A673 (cell line): ENCODE measurements around the gene CAMKK2. TPM values are rescaled to one million over a fixed set of nuclear protein-coding genes. Genes with fewer than 3 reads are reported as not detected.

ENCODE experiments used
- BruUV-seq: library from RNA; stranded (reverse); fragments of 400-500 nt; replicated peaks from 2 replicates; lab custom pipeline; 2021; lab: Mats Ljungman, UMichigan
- CTCF ChIA-PET: fragments of 300-600 bp; sonication (Branson Sonifier 250); formaldehyde crosslinking; loops from one replicate; lab custom pipeline; 2022; ENCODE audit warnings: antibody characterized with exemption; lab: Charles Lee
- POLR2A ChIA-PET: fragments of 300-600 bp; sonication (Branson Sonifier 250); formaldehyde crosslinking; loops from one replicate; lab custom pipeline; 2022; ENCODE audit warnings: antibody characterized with exemption; ENCODE audit not compliant: low non-redundant PET; lab: Charles Lee
- DNase-seq: peaks from one replicate; pipeline ENCODE4 v3.0.0-alpha.2; 2015; ENCODE audit warnings: low spot score
- H3K27ac ChIP-seq: fragments of 200-600 bp; sonication (generic); 2 replicates; pipeline ENCODE4 v1.5.1; 2016; ENCODE audit warnings: mixed run types, low read depth, mild to moderate bottlenecking, mixed read lengths, antibody characterized with exemption, low read length; ENCODE audit not compliant: poor library complexity, severe bottlenecking
- H3K27me3 ChIP-seq: fragments of 200-600 bp; sonication (generic); replicated peaks from 2 replicates; pipeline ENCODE4 v1.6.1; 2017; ENCODE audit warnings: mixed run types, low read depth, mild to moderate bottlenecking, mixed read lengths, antibody characterized with exemption, low read length; ENCODE audit not compliant: insufficient read depth, poor library complexity
- H3K36me3 ChIP-seq: fragments of 200-600 bp; sonication (generic); 2 replicates; pipeline ENCODE4 v1.6.1; 2016; ENCODE audit warnings: mixed run types, mild to moderate bottlenecking, mixed read lengths, antibody characterized with exemption, low read length; ENCODE audit not compliant: insufficient read depth, poor library complexity, severe bottlenecking
- H3K4me1 ChIP-seq: fragments of 200-600 bp; sonication (generic); 2 replicates; pipeline ENCODE4 v1.6.1; 2017; ENCODE audit warnings: mixed run types, mild to moderate bottlenecking, mixed read lengths, antibody characterized with exemption, low read length; ENCODE audit not compliant: insufficient read depth, poor library complexity, severe bottlenecking
- H3K4me3 ChIP-seq: fragments of 200-600 bp; sonication (generic); 2 replicates; pipeline ENCODE4 v1.5.1; 2016; ENCODE audit warnings: low read depth, mixed run types, mild to moderate bottlenecking, mixed read lengths, low read length; ENCODE audit not compliant: poor library complexity, severe bottlenecking
- H3K9me3 ChIP-seq: fragments of 200-600 bp; sonication (generic); 2 replicates; pipeline ENCODE4 v1.6.1; 2016; ENCODE audit warnings: mixed run types, low read depth, mild to moderate bottlenecking, mixed read lengths, antibody characterized with exemption, low read length; ENCODE audit not compliant: poor library complexity, severe bottlenecking
- EZH2 ChIP-seq: fragments of 200-600 bp; sonication (generic); IDR thresholded peaks from 2 replicates; pipeline ENCODE4 v1.6.1; 2017; ENCODE audit warnings: borderline replicate concordance, low read depth, mild to moderate bottlenecking, mixed read lengths, antibody characterized with exemption, low read length; ENCODE audit not compliant: poor library complexity, severe bottlenecking
- intact Hi-C: fragments of 100-400 bp; cut with micrococcal nuclease; formaldehyde crosslinking; loops from one replicate; pipeline ENCODE4 v1.10.0; 2022; ENCODE audit not compliant: unreplicated experiment
- total RNA-seq: library from RNA; stranded (reverse); gene quantifications from 2 replicates; pipeline ENCODE4 v1.2.3, GENCODE V29; 2021
- TF ChIP-seq, protein P1 (sequence below): fragments of 300-800, 200-600 bp; sonication (generic); conservative IDR thresholded peaks from 2 replicates; pipeline ENCODE4 v1.5.1; 2017; ENCODE audit warnings: low read depth, mild to moderate bottlenecking, antibody characterized with exemption, low read length, moderate library complexity, mixed read lengths

Gene CAMKK2
- total RNA-seq, 1 experiment from 2014 or later = 33.0 TPM

DNA sequence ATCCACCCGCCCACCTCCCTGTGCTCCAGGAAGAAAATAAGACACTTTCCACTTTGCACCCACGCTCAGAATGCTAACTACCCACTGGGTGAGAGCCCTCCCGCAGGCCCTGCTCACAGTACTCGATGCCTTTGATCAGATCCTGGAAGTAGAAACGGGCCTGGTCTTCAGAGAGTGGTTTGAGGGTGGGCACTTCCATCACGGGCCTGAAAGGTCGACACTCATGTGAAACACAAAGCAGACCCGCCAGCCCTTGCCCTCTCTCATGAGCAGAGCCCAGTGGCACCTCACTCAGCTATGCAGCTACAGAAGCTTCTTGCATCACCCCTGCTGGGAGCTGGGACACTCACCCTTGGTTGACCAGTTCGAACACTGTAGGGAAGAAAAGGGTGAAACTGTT lies 41.1 kb downstream of the CAMKK2 start:
- POLR2A ChIA-PET = no interaction called here

DNA sequence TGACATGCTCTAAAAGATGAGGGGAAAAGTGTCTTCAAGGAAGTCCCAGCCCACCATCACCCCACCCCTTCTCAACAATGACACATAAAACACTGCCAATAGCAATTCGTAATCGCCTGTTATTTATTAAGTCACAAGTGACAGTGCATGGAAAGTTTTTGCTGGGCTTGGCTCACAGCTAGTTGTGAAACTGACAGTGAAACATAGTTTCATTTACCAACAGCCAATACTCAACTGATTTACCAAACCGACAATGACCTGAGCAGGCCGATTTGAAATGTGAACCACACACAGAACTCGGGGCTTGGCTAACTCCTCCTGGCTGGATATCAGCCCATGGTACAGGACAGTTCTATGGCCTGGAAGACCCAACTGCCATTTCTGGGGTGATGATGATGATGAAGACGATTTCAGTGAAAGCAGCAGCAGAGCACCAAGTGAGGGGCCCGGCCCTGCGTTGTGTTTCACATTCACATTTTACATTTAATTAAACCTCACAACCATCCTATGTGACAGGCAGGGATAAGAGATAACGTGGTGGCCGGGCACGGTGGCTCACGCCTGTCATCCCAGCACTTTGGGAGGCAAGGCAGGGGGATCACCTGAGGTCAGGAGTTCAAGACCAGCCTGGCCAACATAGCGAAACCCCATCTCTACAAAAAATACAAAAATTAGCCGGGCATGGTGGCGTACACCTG lies 42.7 kb downstream of the CAMKK2 start:
- no peak overlapping the region for H3K27ac ChIP-seq
- intact Hi-C loops = no loop called here
- ChIA-PET CTCF (no interaction called here), POLR2A (no interaction called here)
- TF ChIP-seq EZH2 = no peak
- TF ChIP-seq, protein P1, sequence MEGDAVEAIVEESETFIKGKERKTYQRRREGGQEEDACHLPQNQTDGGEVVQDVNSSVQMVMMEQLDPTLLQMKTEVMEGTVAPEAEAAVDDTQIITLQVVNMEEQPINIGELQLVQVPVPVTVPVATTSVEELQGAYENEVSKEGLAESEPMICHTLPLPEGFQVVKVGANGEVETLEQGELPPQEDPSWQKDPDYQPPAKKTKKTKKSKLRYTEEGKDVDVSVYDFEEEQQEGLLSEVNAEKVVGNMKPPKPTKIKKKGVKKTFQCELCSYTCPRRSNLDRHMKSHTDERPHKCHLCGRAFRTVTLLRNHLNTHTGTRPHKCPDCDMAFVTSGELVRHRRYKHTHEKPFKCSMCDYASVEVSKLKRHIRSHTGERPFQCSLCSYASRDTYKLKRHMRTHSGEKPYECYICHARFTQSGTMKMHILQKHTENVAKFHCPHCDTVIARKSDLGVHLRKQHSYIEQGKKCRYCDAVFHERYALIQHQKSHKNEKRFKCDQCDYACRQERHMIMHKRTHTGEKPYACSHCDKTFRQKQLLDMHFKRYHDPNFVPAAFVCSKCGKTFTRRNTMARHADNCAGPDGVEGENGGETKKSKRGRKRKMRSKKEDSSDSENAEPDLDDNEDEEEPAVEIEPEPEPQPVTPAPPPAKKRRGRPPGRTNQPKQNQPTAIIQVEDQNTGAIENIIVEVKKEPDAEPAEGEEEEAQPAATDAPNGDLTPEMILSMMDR = no peak
- BruUV-seq = no TSS peak
- no peaks in the 10 kb centered on the region for H3K27me3 ChIP-seq
- no peak for DNase-seq
- no peaks in the 10 kb centered on the region for H3K4me1 ChIP-seq
- H3K36me3 ChIP-seq = peaks cover 36% of the 10 kb centered on the region
- no peaks in the 10 kb centered on the region for H3K9me3 ChIP-seq
- no peak overlapping the region for H3K4me3 ChIP-seq

More for the DNA sequence above, 41.1 kb downstream of the CAMKK2 start:
- Histone ChIP-seq H3K27ac (no peak overlapping the region), H3K36me3 (peaks cover 34% of the 10 kb centered on the region), H3K4me1 (no peaks in the 10 kb centered on the region), H3K9me3 (no peaks in the 10 kb centered on the region), H3K4me3 (no peak overlapping the region), H3K27me3 (no peaks in the 10 kb centered on the region)
- no TSS peak for BruUV-seq
- intact Hi-C loops = no loop called here
- no peak for TF ChIP-seq EZH2
- TF ChIP-seq, protein P1 = no peak
- DNase-seq = no peak
- CTCF ChIA-PET = no interaction called here

DNA sequence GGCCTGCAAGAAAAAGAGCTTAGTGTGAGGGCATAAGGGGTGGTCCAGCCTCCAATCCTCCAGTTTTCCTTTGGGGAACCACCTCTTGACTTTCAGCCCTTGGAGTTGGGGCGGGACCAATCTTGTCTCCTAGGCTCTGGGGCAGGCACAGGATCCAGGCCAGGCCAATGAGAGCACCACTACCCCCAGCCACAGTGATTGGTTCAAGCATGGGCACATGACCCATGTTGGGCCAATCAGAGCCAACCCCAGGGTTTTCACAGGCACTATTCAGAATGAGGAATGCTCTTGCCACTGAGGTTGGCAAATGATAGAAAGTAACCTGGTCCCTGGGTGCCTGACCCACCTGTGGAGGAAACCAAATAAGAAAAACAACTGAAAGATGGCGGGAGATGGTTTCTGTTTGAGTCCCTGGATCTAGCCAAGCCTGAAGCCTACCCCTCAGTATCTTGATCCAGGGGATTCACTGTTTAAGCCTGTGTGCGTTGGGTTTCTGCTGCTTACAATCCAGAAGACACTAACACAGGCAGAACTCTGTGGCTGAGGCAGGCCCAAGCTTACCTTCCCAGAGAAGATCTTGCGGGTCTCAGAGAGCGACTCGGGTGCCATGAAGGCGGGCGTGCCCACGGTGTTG lies 43.7 kb downstream of the CAMKK2 start:
- Histone ChIP-seq H3K36me3 (peaks cover 36% of the 10 kb centered on the region), H3K4me3 (no peak overlapping the region), H3K9me3 (no peaks in the 10 kb centered on the region), H3K27me3 (no peaks in the 10 kb centered on the region), H3K27ac (no peak overlapping the region), H3K4me1 (no peaks in the 10 kb centered on the region)
- CTCF ChIA-PET = no interaction called here
- peak; percentile 18 for DNase-seq
- no TSS peak for BruUV-seq
- POLR2A ChIA-PET = interaction anchor here (0.5 kb wide), 1 partner anchor 542 kb away, joined by 3 read pairs; no protein-coding TSS in a partner anchor
- intact Hi-C loops = no loop called here
- TF ChIP-seq, protein P1 = no peak
- no peak for TF ChIP-seq EZH2
